ENCODE data around the gene POLRMT.

Gene POLRMT

DNA sequence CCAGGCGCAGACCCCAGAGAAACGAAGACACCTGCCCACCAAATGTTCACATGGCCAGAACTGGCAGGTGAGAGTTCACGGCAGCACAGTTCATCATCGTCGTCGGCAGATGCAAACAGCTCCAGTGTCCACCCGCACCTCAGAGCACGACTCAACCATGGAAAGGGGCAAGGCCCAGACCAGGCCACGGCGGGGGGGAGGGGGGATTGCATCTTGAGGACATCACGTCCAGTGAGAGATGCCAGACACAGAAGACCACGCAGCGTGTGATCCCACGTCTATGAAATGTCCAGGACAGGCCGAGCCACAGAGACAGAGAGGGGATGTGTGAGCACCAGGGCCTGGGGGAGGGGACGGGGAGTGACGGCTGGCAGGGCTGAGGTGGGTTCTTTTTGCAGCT, 22.4 kb upstream of the POLRMT start (continued):
- TF ChIP-seq, protein P1, sequence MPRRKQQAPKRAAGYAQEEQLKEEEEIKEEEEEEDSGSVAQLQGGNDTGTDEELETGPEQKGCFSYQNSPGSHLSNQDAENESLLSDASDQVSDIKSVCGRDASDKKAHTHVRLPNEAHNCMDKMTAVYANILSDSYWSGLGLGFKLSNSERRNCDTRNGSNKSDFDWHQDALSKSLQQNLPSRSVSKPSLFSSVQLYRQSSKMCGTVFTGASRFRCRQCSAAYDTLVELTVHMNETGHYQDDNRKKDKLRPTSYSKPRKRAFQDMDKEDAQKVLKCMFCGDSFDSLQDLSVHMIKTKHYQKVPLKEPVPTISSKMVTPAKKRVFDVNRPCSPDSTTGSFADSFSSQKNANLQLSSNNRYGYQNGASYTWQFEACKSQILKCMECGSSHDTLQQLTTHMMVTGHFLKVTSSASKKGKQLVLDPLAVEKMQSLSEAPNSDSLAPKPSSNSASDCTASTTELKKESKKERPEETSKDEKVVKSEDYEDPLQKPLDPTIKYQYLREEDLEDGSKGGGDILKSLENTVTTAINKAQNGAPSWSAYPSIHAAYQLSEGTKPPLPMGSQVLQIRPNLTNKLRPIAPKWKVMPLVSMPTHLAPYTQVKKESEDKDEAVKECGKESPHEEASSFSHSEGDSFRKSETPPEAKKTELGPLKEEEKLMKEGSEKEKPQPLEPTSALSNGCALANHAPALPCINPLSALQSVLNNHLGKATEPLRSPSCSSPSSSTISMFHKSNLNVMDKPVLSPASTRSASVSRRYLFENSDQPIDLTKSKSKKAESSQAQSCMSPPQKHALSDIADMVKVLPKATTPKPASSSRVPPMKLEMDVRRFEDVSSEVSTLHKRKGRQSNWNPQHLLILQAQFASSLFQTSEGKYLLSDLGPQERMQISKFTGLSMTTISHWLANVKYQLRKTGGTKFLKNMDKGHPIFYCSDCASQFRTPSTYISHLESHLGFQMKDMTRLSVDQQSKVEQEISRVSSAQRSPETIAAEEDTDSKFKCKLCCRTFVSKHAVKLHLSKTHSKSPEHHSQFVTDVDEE (CRISPR knock-in tag; IDR thresholded peaks at IDR 0.05), result no peak
- no peak for TF ChIP-seq OSR1 (CRISPR knock-in tag; IDR thresholded peaks at IDR 0.05)
- no peak for TF ChIP-seq ZNF565 (CRISPR knock-in tag; conservative IDR thresholded peaks at IDR 0.05; ENCODE audit: low read depth)
- no peak for TF ChIP-seq ZNF70 (CRISPR knock-in tag; IDR thresholded peaks at IDR 0.05)
- TF ChIP-seq TCF4 (CRISPR knock-in tag; IDR thresholded peaks at IDR 0.05; ENCODE audit: borderline replicate concordance), result no peak
- TF ChIP-seq SNAI2 (CRISPR knock-in tag; IDR thresholded peaks at IDR 0.05), result no peak
- no peak for TF ChIP-seq PPARA (CRISPR knock-in tag; IDR thresholded peaks at IDR 0.05; ENCODE audit: borderline replicate concordance)
- TF ChIP-seq ZFP3 (CRISPR knock-in tag; IDR thresholded peaks at IDR 0.05), result no peak
- no peak for TF ChIP-seq GLIS3 (CRISPR knock-in tag; IDR thresholded peaks at IDR 0.05)
- no peak for TF ChIP-seq ZNF8 (CRISPR knock-in tag; IDR thresholded peaks at IDR 0.05)
- no peak for TF ChIP-seq CSDC2 (CRISPR knock-in tag; IDR thresholded peaks at IDR 0.05)
- TF ChIP-seq, protein P2, sequence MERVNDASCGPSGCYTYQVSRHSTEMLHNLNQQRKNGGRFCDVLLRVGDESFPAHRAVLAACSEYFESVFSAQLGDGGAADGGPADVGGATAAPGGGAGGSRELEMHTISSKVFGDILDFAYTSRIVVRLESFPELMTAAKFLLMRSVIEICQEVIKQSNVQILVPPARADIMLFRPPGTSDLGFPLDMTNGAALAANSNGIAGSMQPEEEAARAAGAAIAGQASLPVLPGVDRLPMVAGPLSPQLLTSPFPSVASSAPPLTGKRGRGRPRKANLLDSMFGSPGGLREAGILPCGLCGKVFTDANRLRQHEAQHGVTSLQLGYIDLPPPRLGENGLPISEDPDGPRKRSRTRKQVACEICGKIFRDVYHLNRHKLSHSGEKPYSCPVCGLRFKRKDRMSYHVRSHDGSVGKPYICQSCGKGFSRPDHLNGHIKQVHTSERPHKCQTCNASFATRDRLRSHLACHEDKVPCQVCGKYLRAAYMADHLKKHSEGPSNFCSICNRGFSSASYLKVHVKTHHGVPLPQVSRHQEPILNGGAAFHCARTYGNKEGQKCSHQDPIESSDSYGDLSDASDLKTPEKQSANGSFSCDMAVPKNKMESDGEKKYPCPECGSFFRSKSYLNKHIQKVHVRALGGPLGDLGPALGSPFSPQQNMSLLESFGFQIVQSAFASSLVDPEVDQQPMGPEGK (CRISPR knock-in tag; IDR thresholded peaks at IDR 0.05; ENCODE audit: borderline replicate concordance), result no peak
- no peak for TF ChIP-seq RARB (CRISPR knock-in tag; IDR thresholded peaks at IDR 0.05)

DNA sequence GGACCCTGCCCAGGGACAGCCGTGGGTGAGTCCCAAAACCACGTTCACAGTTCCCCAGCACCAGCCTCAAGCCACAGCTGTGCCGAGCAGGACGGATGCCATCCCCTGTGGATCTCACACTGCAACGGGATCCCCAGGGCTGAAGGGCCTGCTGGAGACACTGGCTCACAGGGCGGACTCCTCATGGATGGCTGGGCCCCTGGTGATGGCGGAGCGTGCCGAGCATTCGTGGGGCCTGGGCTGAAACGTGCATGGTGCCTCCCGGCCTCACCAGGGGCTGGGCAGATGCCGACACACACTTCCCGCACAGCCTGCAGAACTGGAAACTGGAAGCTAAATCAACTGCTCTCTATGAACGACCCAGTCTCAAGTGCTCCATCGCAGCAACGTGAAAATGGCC, 20.1 kb upstream of the POLRMT start:
- TF ChIP-seq RARB (CRISPR knock-in tag; IDR thresholded peaks at IDR 0.05), result no peak
- no peak for TF ChIP-seq TOX (CRISPR knock-in tag; IDR thresholded peaks at IDR 0.05; ENCODE audit: borderline replicate concordance)
- TF ChIP-seq, protein P1 (CRISPR knock-in tag; IDR thresholded peaks at IDR 0.05), result no peak
- TF ChIP-seq, protein P3, sequence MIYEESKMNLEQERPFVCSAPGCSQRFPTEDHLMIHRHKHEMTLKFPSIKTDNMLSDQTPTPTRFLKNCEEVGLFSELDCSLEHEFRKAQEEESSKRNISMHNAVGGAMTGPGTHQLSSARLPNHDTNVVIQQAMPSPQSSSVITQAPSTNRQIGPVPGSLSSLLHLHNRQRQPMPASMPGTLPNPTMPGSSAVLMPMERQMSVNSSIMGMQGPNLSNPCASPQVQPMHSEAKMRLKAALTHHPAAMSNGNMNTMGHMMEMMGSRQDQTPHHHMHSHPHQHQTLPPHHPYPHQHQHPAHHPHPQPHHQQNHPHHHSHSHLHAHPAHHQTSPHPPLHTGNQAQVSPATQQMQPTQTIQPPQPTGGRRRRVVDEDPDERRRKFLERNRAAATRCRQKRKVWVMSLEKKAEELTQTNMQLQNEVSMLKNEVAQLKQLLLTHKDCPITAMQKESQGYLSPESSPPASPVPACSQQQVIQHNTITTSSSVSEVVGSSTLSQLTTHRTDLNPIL (CRISPR knock-in tag; IDR thresholded peaks at IDR 0.05; ENCODE audit: low read depth), result no peak
- TF ChIP-seq BACH2 (CRISPR knock-in tag; IDR thresholded peaks at IDR 0.05; ENCODE audit: borderline replicate concordance), result no peak
- TF ChIP-seq ZC3H10 (CRISPR knock-in tag; IDR thresholded peaks at IDR 0.05), result no peak
- no peak for TF ChIP-seq ZNF8 (CRISPR knock-in tag; IDR thresholded peaks at IDR 0.05)
- TF ChIP-seq OSR1 (CRISPR knock-in tag; IDR thresholded peaks at IDR 0.05), result no peak
- TF ChIP-seq, protein P4, sequence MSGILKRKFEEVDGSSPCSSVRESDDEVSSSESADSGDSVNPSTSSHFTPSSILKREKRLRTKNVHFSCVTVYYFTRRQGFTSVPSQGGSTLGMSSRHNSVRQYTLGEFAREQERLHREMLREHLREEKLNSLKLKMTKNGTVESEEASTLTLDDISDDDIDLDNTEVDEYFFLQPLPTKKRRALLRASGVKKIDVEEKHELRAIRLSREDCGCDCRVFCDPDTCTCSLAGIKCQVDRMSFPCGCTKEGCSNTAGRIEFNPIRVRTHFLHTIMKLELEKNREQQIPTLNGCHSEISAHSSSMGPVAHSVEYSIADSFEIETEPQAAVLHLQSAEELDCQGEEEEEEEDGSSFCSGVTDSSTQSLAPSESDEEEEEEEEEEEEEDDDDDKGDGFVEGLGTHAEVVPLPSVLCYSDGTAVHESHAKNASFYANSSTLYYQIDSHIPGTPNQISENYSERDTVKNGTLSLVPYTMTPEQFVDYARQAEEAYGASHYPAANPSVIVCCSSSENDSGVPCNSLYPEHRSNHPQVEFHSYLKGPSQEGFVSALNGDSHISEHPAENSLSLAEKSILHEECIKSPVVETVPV (CRISPR knock-in tag; IDR thresholded peaks at IDR 0.05), result no peak
- no peak for TF ChIP-seq GLIS3 (CRISPR knock-in tag; IDR thresholded peaks at IDR 0.05)
- TF ChIP-seq, protein P5, sequence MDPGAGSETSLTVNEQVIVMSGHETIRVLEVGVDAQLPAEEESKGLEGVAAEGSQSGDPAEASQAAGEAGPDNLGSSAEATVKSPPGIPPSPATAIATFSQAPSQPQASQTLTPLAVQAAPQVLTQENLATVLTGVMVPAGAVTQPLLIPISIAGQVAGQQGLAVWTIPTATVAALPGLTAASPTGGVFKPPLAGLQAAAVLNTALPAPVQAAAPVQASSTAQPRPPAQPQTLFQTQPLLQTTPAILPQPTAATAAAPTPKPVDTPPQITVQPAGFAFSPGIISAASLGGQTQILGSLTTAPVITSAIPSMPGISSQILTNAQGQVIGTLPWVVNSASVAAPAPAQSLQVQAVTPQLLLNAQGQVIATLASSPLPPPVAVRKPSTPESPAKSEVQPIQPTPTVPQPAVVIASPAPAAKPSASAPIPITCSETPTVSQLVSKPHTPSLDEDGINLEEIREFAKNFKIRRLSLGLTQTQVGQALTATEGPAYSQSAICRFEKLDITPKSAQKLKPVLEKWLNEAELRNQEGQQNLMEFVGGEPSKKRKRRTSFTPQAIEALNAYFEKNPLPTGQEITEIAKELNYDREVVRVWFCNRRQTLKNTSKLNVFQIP (CRISPR knock-in tag; IDR thresholded peaks at IDR 0.05; ENCODE audit: borderline replicate concordance, low read depth), result no peak
- ATAC-seq, result no peak

All from SK-N-SH treated with all-trans-retinoic acid at 6 μM for 48 hours (cell line).